Smooth muscle cell (in vitro differentiated cells): ENCODE measurements around the gene FGFR1OP2. TPM values are rescaled to one million over a fixed set of nuclear protein-coding genes. Genes with fewer than 3 reads are reported as not detected.
"Not testable (repeated sequence)": the region's sequence is repeated elsewhere in the genome, so short reads cannot be mapped to it uniquely, and the experiment has no call there.

Experiments
- DNase-seq: peaks from one replicate; lab custom pipeline; 2025; ENCODE audit not compliant: unreplicated experiment; lab: John Stamatoyannopoulos, UW
- H2AFZ ChIP-seq: fragments of 200-600 bp; sonication (generic); 2 replicates; pipeline ENCODE4 v1.6.0; 2016; ENCODE audit warnings: antibody characterized with exemption, low read depth, mild to moderate bottlenecking
- H3F3A ChIP-seq: fragments of 200-600 bp; sonication (generic); 2 replicates; pipeline ENCODE4 v1.6.0; 2017; ENCODE audit warnings: antibody characterized with exemption, low read depth
- H3K27ac ChIP-seq: fragments of 200-600 bp; sonication (generic); 2 replicates; pipeline ENCODE4 v1.5.1; 2016; ENCODE audit warnings: low read depth, mild to moderate bottlenecking
- H3K27me3 ChIP-seq: fragments of 200-600 bp; sonication (generic); 2 replicates; pipeline ENCODE4 v1.6.1; 2016; ENCODE audit warnings: low read depth, mild to moderate bottlenecking
- H3K36me3 ChIP-seq: fragments of 200-600 bp; sonication (generic); 2 replicates; pipeline ENCODE4 v1.5.1; 2016; ENCODE audit warnings: low read depth
- H3K4me1 ChIP-seq: fragments of 200-600 bp; sonication (generic); 2 replicates; pipeline ENCODE4 v1.5.1; 2016; ENCODE audit warnings: low read depth
- H3K4me2 ChIP-seq: fragments of 200-600 bp; sonication (generic); 2 replicates; pipeline ENCODE4 v1.6.0; 2016; ENCODE audit warnings: mild to moderate bottlenecking
- H3K4me3 ChIP-seq: fragments of 200-600 bp; sonication (generic); 2 replicates; pipeline ENCODE4 v1.5.1; 2016; ENCODE audit warnings: mild to moderate bottlenecking
- H3K79me2 ChIP-seq: fragments of 200-600 bp; sonication (generic); 2 replicates; pipeline ENCODE4 v1.6.0; 2016; ENCODE audit warnings: low read depth, mild to moderate bottlenecking
- H3K9ac ChIP-seq: fragments of 200-600 bp; sonication (generic); 2 replicates; pipeline ENCODE4 v1.6.0; 2016; ENCODE audit warnings: low read depth
- H3K9me3 ChIP-seq: fragments of 200-600 bp; sonication (generic); replicated peaks from 2 replicates; pipeline ENCODE4 v1.5.1; 2016; ENCODE audit warnings: low read depth
- H4K20me1 ChIP-seq: fragments of 200-600 bp; sonication (generic); 2 replicates; pipeline ENCODE4 v1.6.0; 2016; ENCODE audit warnings: low read depth
- WGBS: methylation state at CpG from one replicate; pipeline ENCODE4 v1.1.7; 2016; ENCODE audit warnings: low lambda C conversion rate; 5-methylcytosine and 5-hydroxymethylcytosine counted together
- polyA plus RNA-seq: library from polyadenylated mRNA; unstranded; fragments of >200 nt; fragmentation: Nextera tagmentation; extraction: Ambion mirVana; gene quantifications from 2 replicates; pipeline ENCODE4 v1.2.1, GENCODE V29; 2016
- total RNA-seq: library from RNA; depleted of rRNA; stranded (reverse); fragments of >200 nt; gene quantifications from 2 replicates; pipeline ENCODE4 v1.2.3, GENCODE V29; 2014
- TF ChIP-seq, protein P1 (sequence below): fragments of 200-600 bp; sonication (generic); IDR thresholded peaks from 2 replicates; pipeline ENCODE4 v1.5.1; 2017; ENCODE audit warnings: borderline replicate concordance, mild to moderate bottlenecking, antibody characterized with exemption; ENCODE audit not compliant: insufficient read depth, poor library complexity, severe bottlenecking

Gene FGFR1OP2
- total and polyA plus RNA-seq, 2 experiments from 2014 or later: 28.4 to 53.5 TPM

DNA sequence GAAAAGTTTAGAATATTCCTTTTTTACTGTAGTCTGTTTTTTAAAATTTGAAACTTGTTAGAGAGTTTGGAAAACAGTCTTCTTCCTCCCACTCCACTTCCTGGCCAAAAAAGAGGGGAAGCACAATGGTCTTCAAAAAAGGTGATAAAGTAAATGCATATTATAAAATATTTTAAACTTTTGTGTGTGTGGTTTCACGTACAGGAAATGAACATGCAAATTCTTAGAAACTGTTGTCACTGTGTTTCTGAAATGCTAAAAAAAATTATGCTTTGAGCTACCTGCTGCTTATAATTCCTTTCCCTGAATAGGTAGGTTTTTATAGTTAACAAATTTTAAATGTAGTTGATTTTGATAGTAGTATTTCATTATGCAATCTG lies 2.9 kb downstream of the FGFR1OP2 start:
- TF ChIP-seq, protein P1, sequence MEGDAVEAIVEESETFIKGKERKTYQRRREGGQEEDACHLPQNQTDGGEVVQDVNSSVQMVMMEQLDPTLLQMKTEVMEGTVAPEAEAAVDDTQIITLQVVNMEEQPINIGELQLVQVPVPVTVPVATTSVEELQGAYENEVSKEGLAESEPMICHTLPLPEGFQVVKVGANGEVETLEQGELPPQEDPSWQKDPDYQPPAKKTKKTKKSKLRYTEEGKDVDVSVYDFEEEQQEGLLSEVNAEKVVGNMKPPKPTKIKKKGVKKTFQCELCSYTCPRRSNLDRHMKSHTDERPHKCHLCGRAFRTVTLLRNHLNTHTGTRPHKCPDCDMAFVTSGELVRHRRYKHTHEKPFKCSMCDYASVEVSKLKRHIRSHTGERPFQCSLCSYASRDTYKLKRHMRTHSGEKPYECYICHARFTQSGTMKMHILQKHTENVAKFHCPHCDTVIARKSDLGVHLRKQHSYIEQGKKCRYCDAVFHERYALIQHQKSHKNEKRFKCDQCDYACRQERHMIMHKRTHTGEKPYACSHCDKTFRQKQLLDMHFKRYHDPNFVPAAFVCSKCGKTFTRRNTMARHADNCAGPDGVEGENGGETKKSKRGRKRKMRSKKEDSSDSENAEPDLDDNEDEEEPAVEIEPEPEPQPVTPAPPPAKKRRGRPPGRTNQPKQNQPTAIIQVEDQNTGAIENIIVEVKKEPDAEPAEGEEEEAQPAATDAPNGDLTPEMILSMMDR: no peak
- Histone ChIP-seq H2AFZ (no peak overlapping the region), H3K79me2 (peaks cover 87% of the 10 kb centered on the region), H3K4me3 (no peak overlapping the region), H4K20me1 (peaks cover 57% of the 10 kb centered on the region), H3K9ac (no peak overlapping the region), H3K27ac (no peak overlapping the region), H3K9me3 (peaks cover 4% of the 10 kb centered on the region), H3K36me3 (peaks cover 3% of the 10 kb centered on the region), H3K27me3 (no peaks in the 10 kb centered on the region), H3F3A (no peaks in the 10 kb centered on the region), H3K4me1 (peaks cover 31% of the 10 kb centered on the region), H3K4me2 (peak overlapping the region; percentile 91)
- DNase-seq: no peak
- WGBS: 88% methylated on average over 1 of the region's 1 CpG

DNA sequence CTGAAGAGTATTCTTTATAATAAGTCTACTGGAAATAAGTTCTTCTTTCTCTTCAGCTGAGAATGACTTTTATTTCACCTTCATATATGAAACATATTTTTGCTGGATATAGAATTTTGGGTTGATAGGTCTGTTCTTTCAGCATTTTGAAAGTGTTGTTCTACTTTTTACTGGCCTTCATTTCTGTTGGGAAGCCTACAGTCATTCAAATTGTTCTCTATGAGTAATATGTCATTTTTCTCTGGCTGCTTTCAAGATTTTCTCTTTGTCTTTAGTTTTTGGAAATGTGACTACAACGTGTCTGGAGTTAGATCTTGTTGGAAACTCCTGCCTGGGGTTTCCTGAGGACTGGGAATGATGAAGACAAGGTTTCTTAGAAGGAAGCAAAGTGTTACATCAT lies 10.0 kb downstream of the FGFR1OP2 start:
- no peak for DNase-seq
- TF ChIP-seq, protein P1: no peak
- peaks cover 4% of the 10 kb centered on the region for H3K9me3 ChIP-seq
- peaks cover 3% of the 10 kb centered on the region for H3K36me3 ChIP-seq
- H3K4me1 ChIP-seq: no peaks in the 10 kb centered on the region
- peaks cover 49% of the 10 kb centered on the region for H4K20me1 ChIP-seq
- H3K4me2 ChIP-seq: no peak overlapping the region
- H2AFZ ChIP-seq: no peak overlapping the region
- H3F3A ChIP-seq: no peaks in the 10 kb centered on the region
- H3K27me3 ChIP-seq: no peaks in the 10 kb centered on the region
- H3K9ac ChIP-seq: no peak overlapping the region
- H3K79me2 ChIP-seq: peaks cover 98% of the 10 kb centered on the region
- 96% methylated on average over 1 of the region's 1 CpG for WGBS
- H3K27ac ChIP-seq: no peak overlapping the region
- no peak overlapping the region for H3K4me3 ChIP-seq

DNA sequence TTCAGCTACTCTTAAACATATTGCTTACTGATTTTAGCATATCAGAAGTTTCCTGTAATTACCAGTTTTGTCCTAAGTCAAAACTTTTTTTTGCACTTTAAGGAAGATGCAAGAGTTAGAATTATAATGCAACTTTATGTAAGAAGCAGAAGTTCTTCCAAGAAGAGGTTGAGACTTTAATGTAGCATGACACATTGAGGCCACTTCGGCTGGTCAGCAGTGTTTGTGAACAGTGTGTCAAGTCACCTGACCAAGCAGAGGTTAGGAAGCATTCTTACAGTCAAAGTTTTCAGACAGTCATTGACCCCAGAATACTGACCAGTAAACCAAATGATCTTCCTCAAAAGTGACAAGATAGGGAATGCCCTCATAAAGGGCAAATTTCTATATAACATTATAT lies 15.2 kb downstream of the FGFR1OP2 start:
- no peaks in the 10 kb centered on the region for H3F3A ChIP-seq
- no peaks in the 10 kb centered on the region for H3K27me3 ChIP-seq
- no peak overlapping the region for H2AFZ ChIP-seq
- no peak overlapping the region for H3K9ac ChIP-seq
- no peaks in the 10 kb centered on the region for H3K9me3 ChIP-seq
- H3K27ac ChIP-seq: no peak overlapping the region
- H3K4me2 ChIP-seq: no peak overlapping the region
- H3K4me3 ChIP-seq: no peak overlapping the region
- peaks cover 62% of the 10 kb centered on the region for H4K20me1 ChIP-seq
- WGBS: 73% methylated on average over 1 of the region's 1 CpG
- peaks cover 17% of the 10 kb centered on the region for H3K36me3 ChIP-seq
- peaks cover 75% of the 10 kb centered on the region for H3K79me2 ChIP-seq
- TF ChIP-seq, protein P1: no peak
- H3K4me1 ChIP-seq: no peaks in the 10 kb centered on the region
- DNase-seq: no peak

DNA sequence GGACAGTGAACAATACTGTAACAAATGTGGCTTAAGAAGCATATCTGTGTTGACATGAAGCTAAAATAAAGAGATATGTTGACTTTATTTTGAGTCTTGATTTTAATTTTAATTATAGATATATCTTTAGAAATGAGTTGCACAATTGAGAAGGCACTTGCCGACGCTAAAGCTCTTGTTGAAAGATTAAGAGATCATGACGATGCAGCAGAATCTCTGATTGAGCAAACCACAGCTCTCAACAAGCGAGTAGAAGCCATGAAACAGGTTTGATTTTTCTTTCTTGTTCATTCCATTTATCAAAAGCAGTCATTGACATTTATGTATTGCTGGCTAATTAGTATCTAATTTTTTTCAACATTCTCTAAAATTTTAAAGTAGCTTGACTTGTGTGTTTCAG lies 15.8 kb downstream of the FGFR1OP2 start:
- H3K4me2 ChIP-seq: no peak overlapping the region
- H3K4me1 ChIP-seq: no peaks in the 10 kb centered on the region
- H3F3A ChIP-seq: no peaks in the 10 kb centered on the region
- no peak for DNase-seq
- no peak overlapping the region for H3K4me3 ChIP-seq
- WGBS: 74% methylated on average over 4 of the region's 4 CpGs
- no peaks in the 10 kb centered on the region for H3K9me3 ChIP-seq
- peaks cover 70% of the 10 kb centered on the region for H3K79me2 ChIP-seq
- peaks cover 62% of the 10 kb centered on the region for H4K20me1 ChIP-seq
- no peaks in the 10 kb centered on the region for H3K27me3 ChIP-seq
- H3K36me3 ChIP-seq: peaks cover 17% of the 10 kb centered on the region
- H3K27ac ChIP-seq: no peak overlapping the region
- no peak overlapping the region for H2AFZ ChIP-seq
- H3K9ac ChIP-seq: no peak overlapping the region
- TF ChIP-seq, protein P1: no peak

DNA sequence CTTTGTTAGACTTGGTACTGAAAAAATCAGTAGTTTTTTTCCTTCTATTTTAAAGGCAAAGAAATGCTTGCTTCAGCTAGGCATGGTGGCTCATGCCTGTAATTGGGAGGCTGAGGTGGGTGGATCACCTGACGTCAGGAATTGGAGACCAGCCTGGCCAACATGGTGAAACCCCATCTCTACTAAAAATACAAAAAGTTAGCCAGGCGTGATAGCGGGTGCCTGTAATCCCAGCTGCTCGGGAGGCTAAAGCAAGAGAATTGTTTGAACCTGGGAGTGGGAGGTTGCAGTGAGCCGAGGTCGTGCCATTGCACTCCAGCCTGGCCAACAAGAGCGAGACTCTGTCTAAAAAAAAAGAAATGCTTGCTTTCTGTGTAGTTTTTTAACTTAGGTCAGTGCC lies 23.1 kb downstream of the FGFR1OP2 start:
- not testable (repeated sequence) for H3K9me3 ChIP-seq, H3K4me2 ChIP-seq, H3K27ac ChIP-seq, H3K4me3 ChIP-seq, H3K27me3 ChIP-seq, H3K79me2 ChIP-seq, H3F3A ChIP-seq, H3K4me1 ChIP-seq, H3K9ac ChIP-seq, H4K20me1 ChIP-seq, H2AFZ ChIP-seq, DNase-seq
- 96% methylated on average over 7 of the region's 7 CpGs for WGBS
- peaks cover 24% of the 10 kb centered on the region for H3K36me3 ChIP-seq
